DMS53 treated with DMSO at 0.1 percent for 48 hours (cell line): ENCODE data around the gene PNPLA5.
"Not testable (repeated sequence)": the region's sequence is repeated elsewhere in the genome, so short reads cannot be mapped to it uniquely, and the experiment has no call there.

ENCODE experiments used
- DNase-seq: peaks from one replicate; lab custom pipeline; 2025; ENCODE audit not compliant: unreplicated experiment; lab: John Stamatoyannopoulos, UW

The PNPLA5 gene

GRCh38 chr22:43882122-43882767 is 9.6 kb downstream of the PNPLA5 start:
- no peak for DNase-seq

GRCh38 chr22:43881091-43882061 is 10.4 kb downstream of the PNPLA5 start:
- no peak for DNase-seq

- no peak for DNase-seq
These were observed 11.2 kb downstream of the PNPLA5 start for GRCh38 chr22:43880541-43880991.

- no peak for DNase-seq
These were observed 11.8 kb downstream of the PNPLA5 start for GRCh38 chr22:43879901-43880540.

GRCh38 chr22:43878831-43879550 is 12.8 kb downstream of the PNPLA5 start:
- no peak for DNase-seq

GRCh38 chr22:43878079-43878795 is 13.6 kb downstream of the PNPLA5 start:
- no peak for DNase-seq

GRCh38 chr22:43876866-43877509 is 14.8 kb downstream of the PNPLA5 start:
- DNase-seq: no peak

- DNase-seq: no peak
These were observed 22.0 kb downstream of the PNPLA5 start for GRCh38 chr22:43869799-43870198.

- not testable (repeated sequence) for DNase-seq
These were observed 22.8 kb downstream of the PNPLA5 start for GRCh38 chr22:43869001-43869400.

- no peak for DNase-seq
These were observed 23.8 kb downstream of the PNPLA5 start for GRCh38 chr22:43867839-43868635.

- DNase-seq: no peak
These were observed 29.0 kb downstream of the PNPLA5 start for GRCh38 chr22:43862882-43863202.

GRCh38 chr22:43862074-43862881 is 29.5 kb downstream of the PNPLA5 start, which contains the start of gene SULT4A1:
Gene SULT4A1 (minus strand): TSS chr22:43862513. CDS start chr22:43862382, 131 bp downstream.
- DNase-seq: peak; percentile 35

- no peak for DNase-seq
These were observed 30.3 kb downstream of the PNPLA5 start for GRCh38 chr22:43861529-43861928.

- no peak for DNase-seq
These were observed 31.0 kb downstream of the PNPLA5 start for GRCh38 chr22:43860831-43861230.

- no peak for DNase-seq
These were observed 31.7 kb downstream of the PNPLA5 start for GRCh38 chr22:43860126-43860525.

- no peak for DNase-seq
These were observed 32.2 kb downstream of the PNPLA5 start for GRCh38 chr22:43859621-43860020.

- DNase-seq: no peak
These were observed 32.6 kb downstream of the PNPLA5 start for GRCh38 chr22:43859176-43859575.
